HepG2 (cell line): ENCODE results near the gene TYW1B.
"Not testable (repeated sequence)": the region's sequence is repeated elsewhere in the genome, so short reads cannot be mapped to it uniquely, and the experiment has no call there.

Experiments used
- HDAC1 ChIP-seq: sonication (generic); formaldehyde crosslinking; IDR thresholded peaks from 2 replicates; pipeline ENCODE4 v1.5.1; 2020; ENCODE audit warnings: mild to moderate bottlenecking, missing genetic modification reagents
- NFRKB ChIP-seq: fragments of 450-650 bp; IDR thresholded peaks from 2 replicates; pipeline ENCODE4 v1.6.1; 2017
- ZKSCAN5 ChIP-seq: sonication (generic); formaldehyde crosslinking; IDR thresholded peaks from 2 replicates; pipeline ENCODE4 v1.5.1; 2020; ENCODE audit warnings: mild to moderate bottlenecking, missing genetic modification reagents
- TF ChIP-seq, protein P1 (sequence below): IDR thresholded peaks from 2 replicates; pipeline ENCODE4 v1.6.1; 2012; ENCODE audit warnings: inconsistent platforms

DNA sequence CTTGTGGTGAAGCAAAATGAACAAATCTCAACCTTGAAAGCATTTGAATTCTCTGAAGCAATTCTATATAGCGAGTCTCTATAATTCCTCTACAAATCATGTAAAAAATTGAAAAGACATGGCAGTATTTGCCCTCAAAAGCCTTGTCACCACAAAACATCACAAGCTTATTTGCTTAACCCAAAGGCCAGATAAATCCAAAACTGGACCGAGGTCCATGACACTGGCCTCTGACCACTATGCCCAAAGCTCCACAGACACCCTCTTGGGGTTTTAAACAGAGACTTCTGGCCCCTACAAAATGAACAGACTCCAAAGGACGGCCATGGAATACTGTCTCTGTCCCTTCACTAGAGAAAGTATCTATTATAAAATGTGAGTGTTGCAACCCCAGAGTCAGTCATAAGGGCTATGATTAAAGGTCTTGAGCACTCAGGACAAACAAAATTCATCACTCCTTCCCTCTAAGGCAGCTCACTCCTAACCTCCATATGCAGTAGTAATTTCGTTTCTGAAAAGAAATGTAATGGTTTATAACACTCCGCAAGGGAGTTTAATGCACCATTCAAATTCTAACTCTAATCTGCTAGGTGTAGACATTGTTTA lies 47.6 kb downstream of the TYW1B start:
- TF ChIP-seq, protein P1, sequence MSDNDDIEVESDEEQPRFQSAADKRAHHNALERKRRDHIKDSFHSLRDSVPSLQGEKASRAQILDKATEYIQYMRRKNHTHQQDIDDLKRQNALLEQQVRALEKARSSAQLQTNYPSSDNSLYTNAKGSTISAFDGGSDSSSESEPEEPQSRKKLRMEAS: not testable (repeated sequence)
- not testable (repeated sequence) for TF ChIP-seq NFRKB; HDAC1 (CRISPR knock-in tag); ZKSCAN5 (CRISPR knock-in tag)
